Endometrium (tissue), 2 donors: ENCODE measurements around the gene GLMN.

ENCODE experiments used
- FAIRE-seq: peaks from 2 replicates; lab custom pipeline; 2012; peaks lifted over from hg19 to GRCh38; lab: Jason Lieb, UNC
- donor health status: control.
- donor health status: control.

Gene GLMN, protein sequence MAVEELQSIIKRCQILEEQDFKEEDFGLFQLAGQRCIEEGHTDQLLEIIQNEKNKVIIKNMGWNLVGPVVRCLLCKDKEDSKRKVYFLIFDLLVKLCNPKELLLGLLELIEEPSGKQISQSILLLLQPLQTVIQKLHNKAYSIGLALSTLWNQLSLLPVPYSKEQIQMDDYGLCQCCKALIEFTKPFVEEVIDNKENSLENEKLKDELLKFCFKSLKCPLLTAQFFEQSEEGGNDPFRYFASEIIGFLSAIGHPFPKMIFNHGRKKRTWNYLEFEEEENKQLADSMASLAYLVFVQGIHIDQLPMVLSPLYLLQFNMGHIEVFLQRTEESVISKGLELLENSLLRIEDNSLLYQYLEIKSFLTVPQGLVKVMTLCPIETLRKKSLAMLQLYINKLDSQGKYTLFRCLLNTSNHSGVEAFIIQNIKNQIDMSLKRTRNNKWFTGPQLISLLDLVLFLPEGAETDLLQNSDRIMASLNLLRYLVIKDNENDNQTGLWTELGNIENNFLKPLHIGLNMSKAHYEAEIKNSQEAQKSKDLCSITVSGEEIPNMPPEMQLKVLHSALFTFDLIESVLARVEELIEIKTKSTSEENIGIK

DNA sequence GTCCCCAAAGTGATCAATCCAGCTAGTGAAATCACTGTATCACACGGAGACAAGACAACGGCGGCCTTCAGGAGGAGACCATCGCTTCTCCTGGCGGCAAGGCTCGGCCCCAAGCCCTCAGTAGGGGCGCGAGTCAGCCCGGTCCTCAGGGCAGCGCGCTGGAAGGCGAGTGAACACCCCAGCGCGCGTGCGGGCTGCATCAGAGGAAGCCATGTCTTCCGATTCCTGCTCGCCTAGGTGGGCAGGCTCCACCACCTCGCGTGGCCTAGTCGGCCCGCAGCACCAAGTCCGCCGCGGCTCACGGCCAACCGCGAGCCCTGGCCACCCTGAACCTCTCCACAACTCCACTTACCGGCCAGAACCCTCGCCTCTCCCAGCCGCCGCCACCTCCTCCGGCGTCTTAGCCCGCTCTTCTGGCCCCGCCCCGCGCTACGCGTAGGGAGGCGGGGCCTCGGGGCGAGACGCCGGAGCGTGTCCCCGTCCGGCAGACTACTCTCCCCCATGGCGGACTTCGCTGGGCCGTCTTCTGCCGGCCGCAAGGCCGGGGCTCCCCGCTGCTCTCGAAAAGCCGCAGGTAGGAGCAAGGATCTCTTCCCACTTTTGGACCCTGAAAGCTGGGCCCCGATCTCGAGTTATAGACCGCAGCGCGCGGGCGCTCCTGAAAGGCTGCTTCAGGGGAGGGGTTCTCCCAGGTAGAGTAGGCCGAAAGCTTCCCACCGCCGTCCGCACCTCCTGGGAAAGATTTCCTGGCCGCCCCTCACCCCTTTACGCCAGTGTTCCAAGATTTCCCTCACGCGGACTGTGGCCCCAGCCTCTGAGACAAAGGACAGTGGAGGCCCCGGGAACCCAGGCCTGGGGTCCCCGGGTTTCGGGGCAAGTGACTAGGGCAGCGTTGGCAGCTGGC is at the start of gene GLMN, which contains the start of gene RPAP2:
Gene GLMN (minus strand): TSS at position 415 of the 904 bp plus-strand sequence. CDS start 988 bp downstream, outside the sequence.
Gene RPAP2 (plus strand): TSS at position 487 of the 904 bp plus-strand sequence. CDS start 15 bp downstream, at position 502.
- no peak for FAIRE-seq

DNA sequence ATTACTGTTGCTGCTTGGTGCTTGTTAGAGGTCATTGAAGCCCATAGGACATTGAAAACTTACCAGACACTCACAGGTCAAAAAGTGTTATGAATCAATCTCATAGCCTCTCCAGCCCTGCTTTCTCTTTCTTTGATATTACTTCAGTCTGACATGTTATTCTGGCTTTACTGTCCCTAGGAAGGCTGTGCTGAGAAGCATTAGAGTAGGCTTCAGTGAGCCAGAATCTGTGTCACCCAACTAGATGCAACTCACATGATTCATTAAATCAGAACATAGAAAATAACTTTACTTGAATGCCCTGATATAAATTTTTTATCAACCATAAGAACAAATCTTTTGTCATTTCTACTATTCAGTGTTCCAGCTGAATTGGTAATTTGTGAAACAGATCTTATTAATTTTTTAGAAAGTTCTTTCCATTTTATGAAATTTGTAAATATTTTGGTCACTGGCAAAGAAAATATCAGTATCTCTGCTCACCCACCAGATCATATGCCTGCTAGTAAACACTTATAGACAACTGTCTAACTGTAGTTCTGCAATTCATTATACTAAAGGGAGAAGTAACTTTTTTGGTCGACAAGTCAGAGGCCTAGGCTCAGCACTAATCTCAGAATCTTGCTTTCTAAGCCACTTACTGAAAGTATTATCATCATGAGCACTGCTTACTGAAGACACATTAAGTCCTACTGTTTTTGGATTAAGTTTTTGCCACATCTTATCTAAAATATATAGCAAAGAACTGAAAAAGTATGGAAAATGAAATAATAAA is 48.3 kb upstream of the GLMN start:
- no peak for FAIRE-seq

DNA sequence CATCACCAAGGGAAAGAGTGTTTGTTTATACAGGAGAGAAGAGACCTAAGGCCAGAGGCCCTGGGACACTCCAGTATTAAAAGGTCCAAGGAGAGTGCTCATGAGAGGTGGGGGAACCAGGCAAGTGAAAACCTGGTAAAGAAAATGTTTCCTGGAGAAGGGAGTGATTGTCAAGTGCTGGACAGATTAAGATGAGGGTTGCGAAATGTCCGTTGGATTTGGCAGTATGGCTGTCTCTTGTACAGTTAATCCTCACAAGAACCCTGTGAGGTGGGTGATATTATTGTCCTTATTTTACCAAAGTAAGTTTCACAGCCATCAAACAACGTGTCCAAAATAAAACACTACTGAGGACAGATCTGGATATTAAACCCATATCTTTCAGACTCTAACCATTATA is 44.3 kb upstream of the GLMN start:
- FAIRE-seq: no peak

GRCh38 chr1:92342401-92342800 is 43.6 kb upstream of the GLMN start:
- no peak for FAIRE-seq

- no peak for FAIRE-seq
Measured at GRCh38 chr1:92340154-92340553, 41.4 kb upstream of the GLMN start.

GRCh38 chr1:92333668-92334067 is 34.9 kb upstream of the GLMN start:
- no peak for FAIRE-seq

- FAIRE-seq: no peak
Measured at GRCh38 chr1:92329347-92330129, 30.8 kb upstream of the GLMN start.

DNA sequence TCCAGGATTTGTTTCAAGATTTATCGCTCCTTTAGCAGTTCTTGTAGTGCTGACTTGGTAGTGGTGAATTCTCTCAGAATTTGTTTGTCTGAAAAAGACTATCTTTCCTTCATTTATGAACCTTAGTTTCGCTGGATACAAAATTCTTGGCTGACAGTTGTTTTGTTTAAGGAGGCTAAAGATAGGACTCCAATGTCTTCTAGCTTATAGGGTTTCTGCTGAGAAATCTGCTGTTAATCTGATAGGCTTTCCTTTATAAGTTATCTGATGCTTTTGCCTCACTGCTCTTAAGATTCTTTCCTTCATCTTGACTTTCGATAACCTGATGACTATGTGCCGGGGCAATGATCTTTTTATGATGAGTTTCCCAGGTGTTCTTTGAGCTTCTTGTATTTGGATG is 29.0 kb upstream of the GLMN start:
- FAIRE-seq: no peak

GRCh38 chr1:92326681-92327080 is 27.9 kb upstream of the GLMN start:
- FAIRE-seq: no peak

DNA sequence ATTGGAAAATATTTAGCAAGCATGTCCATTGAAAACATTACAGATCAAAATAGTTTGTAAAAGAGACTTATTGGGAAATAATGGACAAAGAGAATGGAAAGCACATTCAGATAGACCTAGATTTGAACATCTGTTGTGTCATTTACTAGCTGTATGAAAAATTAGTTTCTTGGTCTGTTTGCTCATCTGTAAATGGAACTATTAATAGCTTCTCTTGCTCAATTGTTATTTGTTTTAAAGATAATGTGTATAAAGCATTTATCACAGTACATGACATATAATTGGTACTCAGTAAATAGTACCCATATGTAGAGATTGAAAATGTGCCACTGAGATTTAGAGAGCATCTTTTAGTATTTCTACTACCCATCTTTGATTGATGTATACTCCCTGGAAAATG is 26.0 kb upstream of the GLMN start:
- FAIRE-seq: no peak

DNA sequence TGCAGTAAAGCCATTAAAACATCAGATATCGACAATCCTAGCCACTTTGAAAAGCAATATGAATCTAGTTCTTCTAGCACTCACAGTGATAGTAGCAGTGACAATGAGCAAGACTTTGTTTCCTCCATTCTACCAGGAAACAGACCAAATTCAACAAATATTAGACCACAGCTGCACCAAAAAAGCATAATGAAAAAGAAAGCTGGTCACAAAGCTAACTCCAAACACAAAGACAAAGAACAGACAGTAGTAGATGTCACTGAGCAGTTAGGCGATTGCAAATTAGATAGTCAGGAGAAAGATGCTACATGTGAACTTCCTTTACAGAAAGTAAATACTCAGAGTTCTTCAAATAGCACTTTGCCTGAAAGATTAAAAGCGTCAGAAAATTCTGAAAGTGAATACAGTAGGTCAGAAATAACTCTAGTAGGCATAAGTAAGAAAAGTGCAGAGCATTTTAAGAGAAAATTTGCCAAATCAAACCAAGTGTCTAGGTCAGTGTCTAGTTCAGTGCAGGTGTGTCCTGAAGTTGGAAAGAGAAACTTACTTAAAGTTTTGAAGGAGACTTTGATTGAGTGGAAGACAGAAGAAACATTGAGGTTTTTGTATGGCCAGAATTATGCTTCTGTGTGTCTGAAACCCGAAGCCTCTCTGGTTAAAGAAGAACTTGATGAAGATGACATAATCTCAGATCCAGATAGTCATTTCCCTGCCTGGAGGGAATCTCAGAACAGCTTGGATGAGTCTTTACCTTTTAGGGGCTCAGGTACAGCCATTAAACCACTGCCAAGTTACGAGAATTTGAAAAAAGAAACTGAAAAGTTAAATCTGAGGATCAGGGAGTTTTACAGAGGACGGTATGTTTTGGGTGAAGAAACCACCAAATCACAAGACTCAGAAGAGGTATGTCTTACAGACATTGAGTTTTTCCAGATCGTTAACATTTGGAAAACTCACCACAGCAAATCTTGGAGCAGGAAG is 25.0 kb upstream of the GLMN start:
- FAIRE-seq: no peak

- FAIRE-seq: no peak
Measured at GRCh38 chr1:92317836-92318493, 19.2 kb upstream of the GLMN start.

- FAIRE-seq: no peak
Measured at GRCh38 chr1:92315766-92316599, 17.2 kb upstream of the GLMN start.

- FAIRE-seq: no peak
Measured at GRCh38 chr1:92314024-92314423, 15.2 kb upstream of the GLMN start.

DNA sequence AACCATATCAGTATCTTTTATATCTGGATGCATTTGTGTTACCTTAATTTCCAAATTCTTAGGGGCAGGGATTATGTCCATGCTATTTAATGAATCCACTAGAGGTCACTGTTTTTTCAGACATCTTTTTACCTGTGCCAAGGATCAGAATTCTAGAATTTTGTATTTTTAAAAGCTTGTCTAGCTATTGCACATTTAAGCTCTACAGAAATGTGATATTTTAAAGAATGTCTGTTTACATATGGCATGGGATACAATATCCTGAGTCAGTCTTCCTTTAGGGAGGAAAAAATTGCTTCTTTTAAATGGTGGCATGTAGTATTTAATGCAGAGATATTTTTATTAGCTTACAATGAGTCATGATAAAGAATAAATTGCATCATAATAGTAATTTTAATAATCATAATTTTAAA is 11.4 kb upstream of the GLMN start:
- peak; percentile 81 for FAIRE-seq

DNA sequence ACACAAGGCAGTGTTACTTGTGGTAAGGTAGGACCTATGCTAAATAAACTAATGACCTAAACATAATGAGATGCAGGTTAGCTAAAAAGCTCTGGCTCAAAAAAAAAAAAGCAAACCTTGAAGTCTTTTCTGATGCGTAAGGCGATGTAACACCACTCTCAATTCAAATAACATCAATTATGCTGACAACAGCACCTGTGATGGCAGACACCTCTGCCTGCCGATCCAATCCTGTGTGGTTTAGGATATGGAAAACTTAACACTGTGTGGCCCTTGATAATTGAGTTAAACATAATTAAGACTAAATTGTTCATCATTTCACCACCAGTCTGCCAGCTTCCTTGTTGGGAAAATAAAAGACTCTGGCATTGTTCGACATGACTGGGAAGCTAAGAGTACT is 9.2 kb upstream of the GLMN start:
- no peak for FAIRE-seq

DNA sequence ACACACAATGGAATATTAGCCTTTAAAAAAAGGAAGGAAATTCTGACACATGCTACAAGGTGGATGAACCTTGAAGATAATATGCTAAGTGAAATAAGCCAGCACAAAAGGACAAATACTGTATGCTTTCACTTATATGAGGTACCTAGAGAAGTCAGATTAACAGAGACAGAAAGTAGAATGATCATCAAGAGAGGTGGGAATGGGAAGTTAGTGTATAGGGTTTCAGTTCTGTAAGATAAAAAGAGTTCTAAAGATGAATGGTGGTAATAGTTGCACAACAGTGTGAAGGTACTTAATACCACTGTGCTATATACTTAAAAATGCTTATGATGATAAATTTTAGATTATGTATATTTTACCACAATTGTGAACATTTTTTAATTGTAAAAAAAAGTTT is 7.2 kb upstream of the GLMN start:
- FAIRE-seq: no peak

- no peak for FAIRE-seq
Measured at GRCh38 chr1:92301021-92301420, 2.2 kb upstream of the GLMN start.
